Tibial nerve (tissue), 4 donors: ENCODE results near the gene CD80.

Experiments
- EP300 ChIP-seq, 2 donors: sonication (generic); formaldehyde crosslinking; IDR thresholded peaks; one replicate each; pipeline ENCODE4 v1.6.1; 2017; ENCODE audit warnings: antibody characterized with exemption in 2 of 2, mild to moderate bottlenecking in 1 of 2
- POLR2A ChIP-seq, 2 donors: fragments of 450-650 bp; IDR thresholded peaks; one replicate each; pipeline ENCODE4 v1.6.1; 2017; ENCODE audit warnings: antibody characterized with exemption in 2 of 2, mild to moderate bottlenecking in 2 of 2, moderate library complexity in 2 of 2
- TF ChIP-seq, protein P1 (sequence below), 5 experiments: fragments of 200-600 bp in 3 of 5; fragments of 450-650 bp in 2 of 5; sonication (generic) in 3 of 5; IDR thresholded peaks; one replicate each; pipeline ENCODE4 v1.5.1; 2016 to 2019; ENCODE audit warnings: antibody characterized with exemption in 5 of 5, mild to moderate bottlenecking in 3 of 5, moderate library complexity in 2 of 5

DNA sequence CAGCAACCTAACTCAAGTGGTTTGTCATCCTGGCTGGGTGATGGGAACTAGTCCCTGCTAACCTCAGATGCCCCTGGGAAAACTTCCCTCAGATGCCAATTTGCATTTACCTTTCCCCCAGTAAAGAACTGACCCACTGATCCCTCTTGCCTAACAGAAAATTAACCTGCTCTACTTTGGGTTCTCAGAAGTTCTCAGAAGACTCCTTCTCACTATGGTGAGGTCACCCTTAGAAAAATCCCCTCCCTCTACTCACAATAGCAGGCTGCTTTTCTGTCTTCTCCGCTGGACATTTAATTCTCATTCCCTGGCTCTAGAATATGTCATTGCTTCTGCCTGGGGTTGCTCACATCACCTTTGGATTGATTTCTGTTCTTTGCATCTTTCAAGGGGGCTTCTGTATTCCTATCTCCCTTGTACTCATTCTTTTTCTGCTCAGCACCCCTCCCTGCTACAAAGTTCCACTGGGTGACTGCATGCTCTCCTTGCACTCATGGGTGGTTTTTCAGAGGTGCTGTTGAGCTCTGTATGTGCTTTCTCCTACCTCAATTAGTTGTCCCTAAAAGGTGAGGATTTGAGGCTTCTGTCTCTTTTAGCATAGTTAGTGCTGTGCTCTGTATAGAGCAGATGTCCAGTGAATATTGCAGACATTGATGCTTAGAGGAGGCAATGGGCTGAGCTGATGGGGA is 39.1 kb upstream of the CD80 start:
- TF ChIP-seq EP300 (IDR thresholded peaks at IDR 0.05) (no peak), POLR2A (IDR thresholded peaks at IDR 0.05) (no peak)
- TF ChIP-seq, protein P1, sequence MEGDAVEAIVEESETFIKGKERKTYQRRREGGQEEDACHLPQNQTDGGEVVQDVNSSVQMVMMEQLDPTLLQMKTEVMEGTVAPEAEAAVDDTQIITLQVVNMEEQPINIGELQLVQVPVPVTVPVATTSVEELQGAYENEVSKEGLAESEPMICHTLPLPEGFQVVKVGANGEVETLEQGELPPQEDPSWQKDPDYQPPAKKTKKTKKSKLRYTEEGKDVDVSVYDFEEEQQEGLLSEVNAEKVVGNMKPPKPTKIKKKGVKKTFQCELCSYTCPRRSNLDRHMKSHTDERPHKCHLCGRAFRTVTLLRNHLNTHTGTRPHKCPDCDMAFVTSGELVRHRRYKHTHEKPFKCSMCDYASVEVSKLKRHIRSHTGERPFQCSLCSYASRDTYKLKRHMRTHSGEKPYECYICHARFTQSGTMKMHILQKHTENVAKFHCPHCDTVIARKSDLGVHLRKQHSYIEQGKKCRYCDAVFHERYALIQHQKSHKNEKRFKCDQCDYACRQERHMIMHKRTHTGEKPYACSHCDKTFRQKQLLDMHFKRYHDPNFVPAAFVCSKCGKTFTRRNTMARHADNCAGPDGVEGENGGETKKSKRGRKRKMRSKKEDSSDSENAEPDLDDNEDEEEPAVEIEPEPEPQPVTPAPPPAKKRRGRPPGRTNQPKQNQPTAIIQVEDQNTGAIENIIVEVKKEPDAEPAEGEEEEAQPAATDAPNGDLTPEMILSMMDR (IDR thresholded peaks at IDR 0.05) = no peak
